HEK293 (cell line): ENCODE measurements around the gene ACIN1.

Experiments used
- GLIS1 ChIP-seq: fragments of 450-650 bp; formaldehyde crosslinking; IDR thresholded peaks from 2 replicates; pipeline ENCODE4 v1.5.1; 2016; ENCODE audit warnings: missing biosample characterization, missing genetic modification characterization
- GLIS2 ChIP-seq: fragments of 450-650 bp; formaldehyde crosslinking; IDR thresholded peaks from 2 replicates; pipeline ENCODE4 v1.5.1; 2016; ENCODE audit warnings: missing biosample characterization, missing genetic modification characterization
- HOXD13 ChIP-seq: sonication (generic); formaldehyde crosslinking; IDR thresholded peaks from 2 replicates; pipeline ENCODE4 v1.8.0; 2022; ENCODE audit warnings: missing genetic modification reagents, borderline replicate concordance
- KLF1 ChIP-seq: fragments of 450-650 bp; formaldehyde crosslinking; IDR thresholded peaks from 2 replicates; pipeline ENCODE4 v1.5.1; 2016; ENCODE audit warnings: missing biosample characterization, missing genetic modification characterization
- MYNN ChIP-seq: fragments of 450-650 bp; formaldehyde crosslinking; IDR thresholded peaks from 2 replicates; pipeline ENCODE4 v1.5.1; 2016; ENCODE audit warnings: missing biosample characterization, missing genetic modification characterization, borderline replicate concordance
- PATZ1 ChIP-seq: fragments of 450-650 bp; formaldehyde crosslinking; IDR thresholded peaks from 2 replicates; pipeline ENCODE4 v1.5.1; 2016; ENCODE audit warnings: missing biosample characterization, missing genetic modification characterization
- SCRT1 ChIP-seq: fragments of 450-650 bp; formaldehyde crosslinking; IDR thresholded peaks from 2 replicates; pipeline ENCODE4 v1.5.1; 2016; ENCODE audit warnings: missing biosample characterization, missing genetic modification characterization, borderline replicate concordance
- SETDB1 ChIP-seq: IDR thresholded peaks from one replicate; pipeline ENCODE4 v1.6.1; 2017; ENCODE audit warnings: mild to moderate bottlenecking, low read length, moderate library complexity, mixed read lengths; ENCODE audit not compliant: insufficient read length
- ZBTB17 ChIP-seq: fragments of 450-650 bp; formaldehyde crosslinking; IDR thresholded peaks from 2 replicates; pipeline ENCODE4 v1.5.1; 2016; ENCODE audit warnings: missing biosample characterization, missing genetic modification characterization
- ZBTB8A ChIP-seq: fragments of 450-650 bp; formaldehyde crosslinking; IDR thresholded peaks from 2 replicates; pipeline ENCODE4 v1.5.1; 2016; ENCODE audit warnings: missing biosample characterization, missing genetic modification characterization
- ZNF114 ChIP-seq: fragments of 450-650 bp; formaldehyde crosslinking; IDR thresholded peaks from 2 replicates; pipeline ENCODE4 v1.5.0; 2017; ENCODE audit warnings: missing biosample characterization, missing genetic modification characterization
- ZNF132 ChIP-seq: fragments of 450-650 bp; formaldehyde crosslinking; IDR thresholded peaks from 2 replicates; pipeline ENCODE4 v1.5.1; 2017; ENCODE audit warnings: missing biosample characterization, missing genetic modification characterization, borderline replicate concordance
- ZNF140 ChIP-seq: fragments of 450-650 bp; formaldehyde crosslinking; IDR thresholded peaks from 2 replicates; pipeline ENCODE4 v1.5.1; 2016; ENCODE audit warnings: missing biosample characterization, missing genetic modification characterization
- ZNF18 ChIP-seq: fragments of 450-650 bp; formaldehyde crosslinking; IDR thresholded peaks from 2 replicates; pipeline ENCODE4 v1.5.1; 2016; ENCODE audit warnings: missing biosample characterization, missing genetic modification characterization
- ZNF23 ChIP-seq: fragments of 450-650 bp; formaldehyde crosslinking; IDR thresholded peaks from 2 replicates; pipeline ENCODE4 v1.5.1; 2016; ENCODE audit warnings: missing biosample characterization, missing genetic modification characterization, borderline replicate concordance
- ZNF354C ChIP-seq: fragments of 450-650 bp; formaldehyde crosslinking; IDR thresholded peaks from 2 replicates; pipeline ENCODE4 v1.5.1; 2016; ENCODE audit warnings: missing biosample characterization, missing genetic modification characterization, low read depth, borderline replicate concordance
- ZNF362 ChIP-seq: fragments of 450-650 bp; formaldehyde crosslinking; IDR thresholded peaks from 2 replicates; pipeline ENCODE4 v1.5.1; 2016; ENCODE audit warnings: missing biosample characterization, missing genetic modification characterization
- ZNF37A ChIP-seq: fragments of 450-650 bp; IDR thresholded peaks from 2 replicates; pipeline ENCODE4 v1.5.1; 2018; ENCODE audit warnings: missing biosample characterization, missing genetic modification characterization
- ZNF560 ChIP-seq: fragments of 450-650 bp; formaldehyde crosslinking; IDR thresholded peaks from 2 replicates; pipeline ENCODE4 v1.5.1; 2017; ENCODE audit warnings: missing biosample characterization, missing genetic modification characterization, borderline replicate concordance
- ZNF561 ChIP-seq: fragments of 450-650 bp; IDR thresholded peaks from 2 replicates; pipeline ENCODE4 v1.5.1; 2018; ENCODE audit warnings: missing biosample characterization, missing genetic modification characterization, borderline replicate concordance
- ZNF580 ChIP-seq: fragments of 450-650 bp; formaldehyde crosslinking; IDR thresholded peaks from 2 replicates; pipeline ENCODE4 v1.5.1; 2016; ENCODE audit warnings: missing biosample characterization, missing genetic modification characterization
- ZNF624 ChIP-seq: fragments of 450-650 bp; formaldehyde crosslinking; IDR thresholded peaks from 2 replicates; pipeline ENCODE4 v1.5.1; 2017; ENCODE audit warnings: missing biosample characterization, missing genetic modification characterization
- ZNF626 ChIP-seq: fragments of 450-650 bp; sonication (Bioruptor Pico); formaldehyde crosslinking; IDR thresholded peaks from 2 replicates; pipeline ENCODE4 v1.5.1; 2018; ENCODE audit warnings: missing biosample characterization, missing genetic modification characterization, inconsistent platforms
- ZNF654 ChIP-seq: fragments of 450-650 bp; formaldehyde crosslinking; IDR thresholded peaks from 2 replicates; pipeline ENCODE4 v1.5.1; 2016; ENCODE audit warnings: low read depth, missing biosample characterization, missing genetic modification characterization
- ZNF660 ChIP-seq: fragments of 450-650 bp; IDR thresholded peaks from 2 replicates; pipeline ENCODE4 v1.5.1; 2018; ENCODE audit warnings: missing biosample characterization, mild to moderate bottlenecking, missing genetic modification characterization
- ZNF664 ChIP-seq: fragments of 450-650 bp; formaldehyde crosslinking; IDR thresholded peaks from 2 replicates; pipeline ENCODE4 v1.5.1; 2016; ENCODE audit warnings: missing biosample characterization, missing genetic modification characterization
- ZNF677 ChIP-seq: fragments of 450-650 bp; IDR thresholded peaks from 2 replicates; pipeline ENCODE4 v1.5.0; 2018; ENCODE audit warnings: missing biosample characterization, mild to moderate bottlenecking, missing genetic modification characterization, moderate library complexity
- ZNF707 ChIP-seq: fragments of 450-650 bp; formaldehyde crosslinking; IDR thresholded peaks from 2 replicates; pipeline ENCODE4 v1.5.1; 2016; ENCODE audit warnings: missing biosample characterization, missing genetic modification characterization
- ZNF777 ChIP-seq: fragments of 450-650 bp; formaldehyde crosslinking; IDR thresholded peaks from 2 replicates; pipeline ENCODE4 v1.5.1; 2017; ENCODE audit warnings: missing biosample characterization, missing genetic modification characterization, borderline replicate concordance
- ZNF843 ChIP-seq: fragments of 450-650 bp; formaldehyde crosslinking; IDR thresholded peaks from 2 replicates; pipeline ENCODE4 v1.5.1; 2016; ENCODE audit warnings: missing biosample characterization, missing genetic modification characterization
- TF ChIP-seq, protein P1 (sequence below): fragments of 450-650 bp; formaldehyde crosslinking; IDR thresholded peaks from 2 replicates; pipeline ENCODE4 v1.5.1; 2016; ENCODE audit warnings: missing biosample characterization, missing genetic modification characterization
- TF ChIP-seq, protein P2 (sequence below): fragments of 450-650 bp; IDR thresholded peaks from 2 replicates; pipeline ENCODE4 v1.5.1; 2018; ENCODE audit warnings: missing biosample characterization, missing genetic modification characterization

The ACIN1 gene

DNA sequence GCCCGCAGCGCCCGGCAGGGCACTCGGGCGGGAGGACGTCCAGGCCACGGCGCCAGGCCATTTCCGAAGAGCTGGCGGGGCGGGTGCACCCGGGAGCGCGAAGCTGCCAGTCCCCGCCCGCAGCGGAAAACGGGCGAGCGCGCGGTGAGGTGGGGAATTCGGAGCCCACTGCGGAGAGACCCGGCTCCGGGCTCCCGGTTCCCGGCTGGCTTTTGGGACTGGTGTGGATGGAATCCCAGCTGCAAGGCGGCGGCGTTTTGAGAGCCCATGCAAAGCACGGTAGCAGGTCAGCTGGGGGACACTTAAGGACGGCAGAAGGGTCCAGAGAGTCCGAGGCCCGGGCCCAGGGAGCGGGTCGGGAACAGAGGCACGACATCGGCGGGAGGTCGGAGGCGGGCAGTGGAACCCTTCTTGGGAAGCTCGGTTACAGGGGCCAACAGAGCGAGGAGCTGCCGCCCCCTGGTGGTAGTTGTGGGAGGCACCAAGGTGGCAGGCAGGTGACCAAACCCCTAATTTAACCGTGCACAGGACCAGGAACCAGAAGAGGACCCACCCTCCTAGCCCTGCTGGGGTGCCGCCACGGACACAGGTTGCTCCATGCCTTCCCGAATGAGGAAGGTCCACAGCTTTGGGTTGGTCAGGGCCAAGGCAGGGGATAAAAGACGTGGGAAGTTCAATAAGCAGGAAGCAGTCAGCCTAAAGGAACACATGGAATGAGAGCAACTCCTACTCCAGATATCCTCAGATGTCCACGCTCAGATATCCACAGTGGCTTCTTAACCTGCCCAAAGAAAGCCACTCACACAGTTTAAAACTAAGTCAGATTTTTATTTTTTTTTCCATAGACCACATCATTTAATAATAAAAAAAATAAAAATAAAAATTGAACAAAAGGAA lies 36.9 kb downstream of the ACIN1 start (continued):
- no peak; the same call in 1 of the 2 replicates for TF ChIP-seq ZNF660 (tag by site-specific recombination)
- TF ChIP-seq ZBTB17 (tag by site-specific recombination): peak; percentile 66
- no peak for TF ChIP-seq ZNF362
- TF ChIP-seq ZNF626 (tag by site-specific recombination): no peak
- TF ChIP-seq, protein P1, sequence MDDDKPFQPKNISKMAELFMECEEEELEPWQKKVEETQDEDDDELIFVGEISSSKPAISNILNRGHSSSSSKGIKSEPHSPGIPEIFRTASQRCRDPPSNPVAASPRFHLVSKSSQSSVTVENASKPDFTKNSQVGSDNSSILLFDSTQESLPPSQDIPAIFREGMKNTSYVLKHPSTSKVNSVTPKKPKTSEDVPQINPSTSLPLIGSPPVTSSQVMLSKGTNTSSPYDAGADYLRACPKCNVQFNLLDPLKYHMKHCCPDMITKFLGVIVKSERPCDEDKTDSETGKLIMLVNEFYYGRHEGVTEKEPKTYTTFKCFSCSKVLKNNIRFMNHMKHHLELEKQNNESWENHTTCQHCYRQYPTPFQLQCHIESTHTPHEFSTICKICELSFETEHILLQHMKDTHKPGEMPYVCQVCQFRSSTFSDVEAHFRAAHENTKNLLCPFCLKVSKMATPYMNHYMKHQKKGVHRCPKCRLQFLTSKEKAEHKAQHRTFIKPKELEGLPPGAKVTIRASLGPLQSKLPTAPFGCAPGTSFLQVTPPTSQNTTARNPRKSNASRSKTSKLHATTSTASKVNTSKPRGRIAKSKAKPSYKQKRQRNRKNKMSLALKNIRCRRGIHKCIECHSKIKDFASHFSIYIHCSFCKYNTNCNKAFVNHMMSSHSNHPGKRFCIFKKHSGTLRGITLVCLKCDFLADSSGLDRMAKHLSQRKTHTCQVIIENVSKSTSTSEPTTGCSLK (tag by site-specific recombination): no peak
- TF ChIP-seq ZNF140 (tag by site-specific recombination): no peak
- TF ChIP-seq ZNF624 (tag by site-specific recombination): no peak
- TF ChIP-seq ZNF580 (tag by site-specific recombination): no peak
- peak; percentile 63 for TF ChIP-seq ZNF654 (tag by site-specific recombination)
- TF ChIP-seq ZNF37A (tag by site-specific recombination): no peak
- TF ChIP-seq MYNN (tag by site-specific recombination): no peak
- no peak for TF ChIP-seq HOXD13 (CRISPR knock-in tag)
- no peak for TF ChIP-seq ZNF777 (tag by site-specific recombination)
- TF ChIP-seq ZNF707 (tag by site-specific recombination): no peak; the same call in 1 of the 2 replicates
- peak; percentile 83 for TF ChIP-seq GLIS1 (tag by site-specific recombination)
- no peak for TF ChIP-seq ZNF843 (tag by site-specific recombination)
- TF ChIP-seq PATZ1 (tag by site-specific recombination): peak; percentile 76; the same call in 1 of the 2 replicates
- no peak for TF ChIP-seq ZNF114 (tag by site-specific recombination)
- TF ChIP-seq GLIS2 (tag by site-specific recombination): peak; percentile 91
- TF ChIP-seq ZBTB8A (tag by site-specific recombination): peak; percentile 96
- 0 out of 2 replicates have a peak, but pooled peaks have one; percentile 19 for TF ChIP-seq KLF1 (tag by site-specific recombination)
- peak; percentile 80; the same call in 1 of the 2 replicates for TF ChIP-seq ZNF561 (tag by site-specific recombination)
- no peak for TF ChIP-seq ZNF560
- no peak for TF ChIP-seq ZNF23 (tag by site-specific recombination)
- no peak for TF ChIP-seq ZNF354C (tag by site-specific recombination)
- TF ChIP-seq ZNF132 (tag by site-specific recombination): no peak
- TF ChIP-seq SETDB1: no peak
- TF ChIP-seq, protein P2, sequence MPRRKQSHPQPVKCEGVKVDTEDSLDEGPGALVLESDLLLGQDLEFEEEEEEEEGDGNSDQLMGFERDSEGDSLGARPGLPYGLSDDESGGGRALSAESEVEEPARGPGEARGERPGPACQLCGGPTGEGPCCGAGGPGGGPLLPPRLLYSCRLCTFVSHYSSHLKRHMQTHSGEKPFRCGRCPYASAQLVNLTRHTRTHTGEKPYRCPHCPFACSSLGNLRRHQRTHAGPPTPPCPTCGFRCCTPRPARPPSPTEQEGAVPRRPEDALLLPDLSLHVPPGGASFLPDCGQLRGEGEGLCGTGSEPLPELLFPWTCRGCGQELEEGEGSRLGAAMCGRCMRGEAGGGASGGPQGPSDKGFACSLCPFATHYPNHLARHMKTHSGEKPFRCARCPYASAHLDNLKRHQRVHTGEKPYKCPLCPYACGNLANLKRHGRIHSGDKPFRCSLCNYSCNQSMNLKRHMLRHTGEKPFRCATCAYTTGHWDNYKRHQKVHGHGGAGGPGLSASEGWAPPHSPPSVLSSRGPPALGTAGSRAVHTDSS (tag by site-specific recombination): no peak
- no peak for TF ChIP-seq ZNF18 (tag by site-specific recombination)
- no peak for TF ChIP-seq ZNF677 (tag by site-specific recombination)
- TF ChIP-seq ZNF664: no peak
- no peak for TF ChIP-seq SCRT1
